ENCODE results near the gene CES4A.

GRCh38 chr16:67029254-67030096 is 41.1 kb downstream of the CES4A start:
- TF ChIP-seq POLR2A (IDR thresholded peaks at IDR 0.05) (peak; percentile 23 to 28), CTCF (IDR thresholded peaks at IDR 0.05) (peak in 1 of 6 experiments; percentile 2)

Measured in Peyer's patch (tissue), 4 donors.